NCI-H1436 treated with DMSO at 0.1 percent for 48 hours (cell line): ENCODE measurements around the gene TBPL2.
"Not testable (repeated sequence)": the region's sequence is repeated elsewhere in the genome, so short reads cannot be mapped to it uniquely, and the experiment has no call there.

ENCODE experiments used
- DNase-seq: peaks from one replicate; lab custom pipeline; 2025; lab: John Stamatoyannopoulos, UW

The TBPL2 gene

DNA sequence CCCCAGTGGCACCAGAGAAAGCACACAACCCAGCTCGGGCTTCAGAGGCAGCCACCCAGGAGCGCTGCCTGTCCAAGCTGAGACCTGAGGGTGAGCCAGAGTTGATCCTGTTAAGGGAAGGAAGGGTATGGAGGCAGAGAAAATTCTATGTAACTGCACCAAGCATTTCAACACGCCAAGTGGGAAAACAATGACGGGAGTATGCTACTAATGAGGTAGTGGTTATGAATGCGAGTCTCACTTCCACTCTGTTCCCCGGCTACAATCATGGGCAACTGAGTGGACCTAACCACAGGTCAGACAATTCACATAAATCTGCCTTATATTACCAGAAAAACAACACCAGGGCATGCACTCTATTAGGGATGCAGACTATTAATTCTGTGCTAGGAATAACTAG lies 38.7 kb downstream of the TBPL2 start:
- DNase-seq = no peak

DNA sequence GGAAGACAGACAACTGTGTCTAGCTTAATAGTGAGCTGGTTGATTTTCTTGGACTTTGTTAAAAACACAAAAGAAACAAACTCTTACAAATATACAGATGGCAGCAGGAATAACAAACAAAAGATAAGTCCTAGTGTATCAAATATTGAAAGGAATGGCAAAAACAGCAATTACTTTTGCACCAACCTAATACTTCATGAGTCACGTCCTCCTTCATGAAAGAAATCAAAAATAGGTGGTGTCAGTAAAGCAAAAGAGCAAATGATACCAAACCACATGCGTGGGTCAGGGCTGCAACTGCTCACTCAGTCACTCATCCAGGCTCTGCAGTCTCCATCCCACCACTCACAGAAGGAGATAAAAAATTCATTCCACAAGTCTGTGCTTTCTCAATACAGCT lies 40.6 kb downstream of the TBPL2 start:
- no peak for DNase-seq

DNA sequence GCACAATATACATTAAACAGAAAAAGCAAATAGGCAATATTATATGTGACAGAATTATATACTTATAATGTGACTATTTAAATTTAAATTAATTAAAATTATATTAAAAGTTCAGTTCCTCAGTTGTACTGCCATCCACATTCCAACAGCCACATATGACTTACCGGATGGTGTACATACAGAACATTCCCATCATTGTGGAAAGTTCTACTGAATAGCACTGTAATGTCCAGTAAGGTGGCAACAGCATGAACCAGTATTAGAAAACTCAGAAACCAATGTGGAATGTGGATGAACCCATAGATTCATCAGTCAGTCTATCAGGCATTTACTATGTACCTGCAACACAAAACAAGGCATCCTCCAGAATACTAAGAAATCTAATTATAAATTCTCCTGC lies 41.2 kb downstream of the TBPL2 start:
- DNase-seq = no peak

DNA sequence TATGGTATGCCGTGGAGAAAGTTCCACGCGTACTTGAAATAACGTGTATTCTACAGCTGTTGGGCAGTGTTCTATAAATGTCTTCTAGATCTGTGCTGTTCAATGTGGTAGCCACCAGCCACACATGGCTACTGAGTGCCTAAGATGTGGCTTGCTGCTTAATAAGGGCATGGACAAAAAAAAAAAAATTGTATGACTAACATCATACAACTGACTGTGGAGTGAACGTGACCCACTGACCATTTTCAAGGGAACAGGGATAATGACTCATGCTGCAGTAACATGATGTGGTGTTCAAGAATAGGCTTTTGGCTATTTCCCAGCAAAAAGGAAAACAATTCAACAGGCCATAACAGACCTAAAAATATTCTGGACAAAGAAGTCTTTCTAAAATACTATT lies 41.7 kb downstream of the TBPL2 start:
- no peak for DNase-seq

DNA sequence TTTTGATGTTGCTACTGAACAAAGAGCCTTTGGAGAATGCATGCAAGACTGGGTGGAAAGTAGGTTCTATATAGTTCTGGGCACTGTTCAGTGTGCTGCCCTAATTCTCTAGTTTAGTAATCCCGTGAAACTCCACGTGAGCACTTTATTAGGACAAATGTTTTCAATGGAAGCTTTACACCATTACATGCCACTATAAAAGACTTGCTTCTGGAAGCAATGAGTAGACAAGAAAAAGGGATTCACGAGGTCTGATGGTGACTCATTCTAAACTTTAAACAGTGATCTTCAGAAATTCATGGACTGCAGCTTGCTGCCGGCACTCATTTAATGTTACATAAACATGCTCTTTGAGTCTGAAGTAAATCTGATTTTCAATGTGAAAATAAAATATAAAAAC lies 51.1 kb downstream of the TBPL2 start:
- DNase-seq = no peak

DNA sequence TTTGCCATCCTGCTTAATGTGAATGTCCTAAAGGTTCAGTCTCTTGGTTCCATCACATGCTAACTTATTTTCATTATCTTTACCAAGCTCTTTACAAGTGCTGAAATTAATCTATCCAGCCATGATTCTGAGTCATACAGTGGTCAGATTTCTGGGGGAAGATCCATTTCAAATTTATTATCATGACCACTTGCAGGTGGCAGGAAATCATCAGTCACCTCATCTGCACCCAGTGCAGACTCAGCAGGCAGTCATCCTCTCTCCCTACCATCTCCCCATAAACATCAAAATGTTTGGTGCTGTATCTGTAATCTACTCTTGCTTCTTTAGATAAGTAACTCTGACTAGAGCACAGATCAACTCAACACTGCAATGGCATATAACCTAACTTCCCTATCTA lies 52.3 kb downstream of the TBPL2 start:
- no peak for DNase-seq

DNA sequence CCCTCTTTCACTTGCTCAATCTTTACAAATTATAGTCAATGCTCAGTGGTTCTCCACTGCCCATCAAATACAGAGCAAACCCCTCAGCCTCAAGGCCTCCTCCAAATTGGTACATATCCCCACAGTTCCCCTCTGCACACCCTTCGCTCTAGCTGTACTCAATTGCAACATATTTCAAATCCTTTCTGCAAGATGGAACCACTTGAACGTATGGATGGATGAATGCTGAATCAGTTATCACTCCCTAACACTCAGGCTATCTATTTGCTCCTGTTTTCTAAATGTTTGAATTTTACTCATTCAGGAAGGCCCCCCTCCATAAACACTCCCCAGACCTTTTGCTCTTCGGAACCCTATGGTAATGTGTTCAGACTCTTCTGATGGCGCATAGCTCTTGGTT lies 53.3 kb downstream of the TBPL2 start:
- no peak for DNase-seq

DNA sequence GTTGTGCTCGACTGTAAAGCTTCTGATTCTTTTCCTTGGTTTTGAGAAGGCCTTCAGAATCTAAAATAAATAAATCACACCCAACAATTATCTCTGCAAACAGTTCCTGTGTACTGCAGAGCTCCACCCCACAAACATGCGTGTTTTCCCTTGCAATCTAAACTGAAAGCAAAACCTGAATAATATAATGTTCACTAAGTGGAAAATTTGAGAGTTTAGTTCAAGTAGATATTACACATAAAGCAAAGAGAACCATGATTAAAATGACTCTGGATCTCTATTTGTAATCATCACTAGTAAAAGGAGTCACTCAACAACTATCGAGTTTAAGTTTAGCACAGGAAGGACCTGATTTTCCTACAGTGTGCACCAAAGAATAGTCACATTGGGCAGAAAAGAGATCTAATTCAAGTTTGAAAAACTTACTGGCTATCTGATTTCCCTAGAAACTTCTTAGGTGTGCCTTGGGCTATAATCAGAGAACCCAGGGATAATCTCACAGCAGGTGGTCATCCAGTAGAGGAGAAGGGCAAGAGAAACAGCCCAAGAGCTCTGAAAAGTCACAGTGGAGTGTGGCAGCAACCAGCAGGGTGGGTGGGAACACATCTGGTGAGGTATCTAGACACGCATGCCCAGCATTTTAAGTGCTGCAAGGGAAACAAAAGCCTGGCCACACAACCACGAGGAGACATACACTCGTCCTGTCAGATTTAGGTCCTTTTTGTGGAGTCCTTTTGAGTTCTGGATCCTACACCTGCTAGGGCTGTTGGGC lies 54.2 kb downstream of the TBPL2 start:
- DNase-seq = no peak

DNA sequence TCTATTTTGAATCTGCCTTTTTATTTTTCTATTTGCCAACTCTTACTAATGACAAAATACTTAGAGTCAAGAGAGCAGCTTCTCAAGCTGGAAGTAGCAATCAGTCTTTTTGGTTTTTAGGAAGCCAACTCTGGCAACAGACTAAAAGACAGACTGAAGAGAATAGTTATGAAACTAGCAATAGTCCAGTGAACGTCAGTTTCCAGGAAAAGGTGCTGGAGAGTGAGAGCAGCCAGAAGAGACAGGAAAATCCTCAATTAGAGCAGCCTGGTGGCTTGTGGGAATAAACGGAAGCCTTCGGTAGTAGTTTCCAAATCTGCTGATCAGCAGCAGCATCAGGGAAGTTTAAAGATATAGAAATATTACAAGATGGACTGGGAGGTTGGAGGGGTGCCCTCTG lies 55.9 kb downstream of the TBPL2 start:
- DNase-seq = no peak

DNA sequence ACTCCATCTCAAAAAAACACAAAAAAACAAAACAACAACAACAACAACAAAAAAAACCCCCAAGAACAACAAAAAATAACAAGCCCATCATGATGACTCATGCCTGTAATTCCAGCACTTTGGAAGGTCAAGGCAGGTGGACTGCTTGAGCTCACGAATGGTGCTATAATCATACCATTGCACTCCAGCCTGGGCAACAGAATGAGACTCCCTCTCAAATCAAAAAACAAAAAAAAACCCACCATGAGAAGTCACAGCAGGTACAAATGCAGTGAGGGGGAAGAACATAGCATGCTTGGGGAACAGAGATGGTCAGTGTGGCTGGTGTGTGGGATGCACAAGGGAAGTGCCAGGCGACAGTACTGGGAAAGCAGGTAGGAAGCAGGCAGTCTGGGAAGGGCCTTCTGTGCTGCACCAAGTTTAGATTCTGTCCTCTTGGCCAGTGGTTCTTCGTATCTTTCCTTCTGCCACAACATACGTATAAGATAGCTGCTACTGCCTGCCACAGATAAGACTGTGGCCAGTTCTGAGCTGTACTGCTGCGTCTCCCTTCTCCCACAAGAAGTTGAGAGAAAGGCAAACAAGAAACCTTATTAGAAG lies 56.8 kb downstream of the TBPL2 start:
- DNase-seq = no peak

DNA sequence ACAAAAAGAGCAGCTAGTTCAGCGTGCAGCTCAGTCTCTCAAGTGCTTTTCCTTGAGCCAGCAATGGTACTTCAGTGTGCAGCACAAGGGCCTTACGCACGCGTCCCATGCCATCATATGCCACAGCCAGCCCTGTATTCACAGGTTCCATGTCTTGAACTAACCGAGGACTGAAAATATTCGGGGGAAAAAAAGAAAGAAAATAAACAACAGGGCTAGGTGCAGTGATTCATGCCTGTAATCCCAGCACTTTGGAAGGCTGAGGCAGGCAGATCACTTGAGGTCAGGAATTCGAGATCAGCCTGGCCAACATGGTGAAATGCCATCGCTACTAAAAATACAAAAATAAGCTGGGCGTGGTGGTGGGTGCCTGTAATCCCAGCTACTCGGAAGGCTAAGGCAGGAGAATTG lies 57.4 kb downstream of the TBPL2 start:
- DNase-seq = not testable (repeated sequence)

DNA sequence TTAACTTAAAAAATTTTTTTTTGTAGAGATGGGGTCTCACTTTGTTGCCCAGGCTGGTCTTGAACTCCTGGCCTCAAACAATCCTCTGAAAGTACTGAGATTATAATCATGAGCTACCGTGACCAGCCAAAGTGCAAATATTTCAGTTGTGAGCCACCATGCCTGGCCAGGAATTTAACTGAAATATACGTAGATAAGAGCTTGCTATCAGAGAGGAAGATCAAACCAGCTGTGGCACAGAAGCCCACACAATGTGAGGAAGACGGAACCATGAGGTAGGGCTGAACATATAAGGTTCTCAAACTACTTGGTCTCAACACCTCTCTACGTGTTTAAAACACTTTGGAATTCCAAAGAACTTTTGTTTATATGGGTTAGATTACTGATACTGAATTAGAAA lies 57.9 kb downstream of the TBPL2 start:
- DNase-seq = no peak

DNA sequence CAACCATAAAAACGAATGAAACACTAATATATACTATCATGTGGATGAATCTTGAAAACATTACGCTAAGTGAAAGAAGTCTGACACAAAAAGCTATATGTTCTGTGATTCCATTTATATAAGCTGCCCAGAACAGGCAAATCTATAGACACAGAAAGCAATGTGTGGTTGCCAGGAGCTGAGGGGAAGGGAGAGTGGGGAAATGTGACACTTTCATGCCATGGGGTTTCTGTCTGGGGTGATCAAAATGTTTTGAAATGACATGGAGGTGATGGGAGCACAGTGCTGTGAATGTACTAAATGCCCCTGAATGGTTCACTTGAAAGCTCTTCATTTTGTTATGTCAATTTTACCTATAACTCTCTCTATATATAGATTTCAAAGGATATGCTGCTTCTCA lies 58.9 kb downstream of the TBPL2 start:
- no peak for DNase-seq

DNA sequence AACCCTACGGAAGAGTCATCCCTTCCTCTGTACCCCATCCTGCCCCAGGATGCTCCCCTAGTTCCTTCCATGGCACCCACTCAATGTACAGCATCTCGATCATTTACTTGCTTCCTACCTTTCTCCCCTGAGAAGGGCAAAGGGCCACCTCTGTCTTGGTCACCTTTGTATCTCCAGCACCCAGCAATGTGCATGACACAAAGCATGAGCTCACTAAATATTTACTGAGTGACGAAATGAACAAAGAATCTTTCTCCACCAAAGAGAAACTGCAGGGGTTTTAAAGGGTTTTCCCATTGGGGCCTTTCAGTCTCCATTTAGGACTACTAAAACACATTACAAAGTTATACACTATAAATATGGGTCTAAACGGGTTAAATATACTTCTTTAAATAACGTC lies 59.4 kb downstream of the TBPL2 start:
- DNase-seq = no peak

DNA sequence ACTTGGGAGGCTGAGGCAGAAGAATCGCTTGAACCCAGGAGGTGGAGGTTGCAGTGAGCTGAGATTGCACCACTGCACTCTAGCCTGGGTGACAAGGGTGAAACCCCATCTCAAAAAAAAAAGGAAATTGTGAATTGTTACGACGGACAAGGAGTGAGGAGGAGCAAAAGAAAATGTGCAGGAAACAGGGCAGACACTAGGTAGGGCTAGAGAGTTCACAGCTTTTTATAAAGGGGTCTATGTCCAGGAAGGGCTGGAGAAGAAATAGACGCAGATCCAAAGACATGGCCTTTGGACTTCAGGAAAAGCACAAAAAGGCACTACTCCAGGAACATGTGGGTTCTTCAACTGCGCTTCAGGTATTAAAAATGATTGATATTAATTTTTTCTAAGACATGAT lies 63.2 kb downstream of the TBPL2 start:
- no peak for DNase-seq

DNA sequence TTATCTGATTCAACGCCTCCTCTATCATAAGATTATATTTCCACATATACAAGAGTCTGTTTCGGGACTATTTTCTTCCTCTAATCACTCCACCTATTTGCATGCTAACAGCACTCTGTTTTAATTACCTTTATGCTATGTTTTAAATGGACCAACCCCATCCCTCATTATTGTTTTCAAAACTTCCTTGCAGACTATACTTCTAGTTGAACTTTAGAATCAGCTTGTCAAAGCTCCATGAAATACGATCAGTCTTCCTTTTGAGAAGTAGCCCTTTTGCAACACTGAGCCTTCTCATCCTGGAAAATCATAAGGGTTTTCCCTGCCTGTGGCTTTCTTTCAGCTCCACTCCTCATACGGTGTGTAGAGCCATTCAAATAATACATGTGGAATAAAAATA lies 65.6 kb downstream of the TBPL2 start:
- no peak for DNase-seq

DNA sequence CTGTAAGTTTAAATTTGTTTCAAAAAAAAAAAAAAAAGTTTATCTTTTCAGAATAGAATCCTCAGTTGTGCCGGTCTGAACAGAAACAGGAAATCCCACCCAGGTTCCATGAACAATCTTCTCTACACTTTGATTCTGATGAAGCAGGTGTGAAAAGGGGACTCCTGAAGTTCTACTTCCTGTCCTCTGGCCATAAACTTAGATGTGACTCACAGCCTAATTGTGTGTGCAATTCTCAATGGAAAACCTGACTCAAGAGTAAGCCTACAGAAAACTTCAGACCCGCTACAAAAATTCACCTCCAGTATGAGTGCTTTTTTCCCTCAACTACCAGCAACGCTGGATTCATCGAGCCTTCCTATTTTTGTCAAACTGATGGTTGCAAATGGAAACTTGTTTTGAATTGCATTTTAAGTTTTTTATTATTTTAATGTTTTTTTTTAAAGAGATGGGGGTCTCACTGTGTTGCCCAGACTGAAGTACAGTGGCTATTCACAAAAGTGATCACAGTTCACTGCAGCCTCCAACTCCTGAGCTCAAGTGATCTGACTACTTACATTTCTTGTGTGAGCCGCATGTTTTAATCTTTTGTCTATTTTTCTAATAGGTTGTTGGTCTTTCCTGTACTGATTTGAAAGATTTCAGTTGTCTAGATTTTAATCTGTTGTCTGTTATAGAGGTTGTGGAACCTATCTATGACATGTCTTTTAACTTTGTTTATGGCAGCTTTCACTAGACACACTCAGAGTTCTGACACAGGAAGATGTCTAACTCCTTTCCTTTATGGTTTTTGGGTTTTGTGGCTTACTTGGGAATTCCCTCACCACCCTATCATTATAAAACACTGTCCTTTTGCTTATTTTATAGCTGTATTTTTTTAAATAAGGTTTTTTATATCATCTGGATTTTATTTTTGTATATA lies 66.4 kb downstream of the TBPL2 start:
- DNase-seq = no peak

DNA sequence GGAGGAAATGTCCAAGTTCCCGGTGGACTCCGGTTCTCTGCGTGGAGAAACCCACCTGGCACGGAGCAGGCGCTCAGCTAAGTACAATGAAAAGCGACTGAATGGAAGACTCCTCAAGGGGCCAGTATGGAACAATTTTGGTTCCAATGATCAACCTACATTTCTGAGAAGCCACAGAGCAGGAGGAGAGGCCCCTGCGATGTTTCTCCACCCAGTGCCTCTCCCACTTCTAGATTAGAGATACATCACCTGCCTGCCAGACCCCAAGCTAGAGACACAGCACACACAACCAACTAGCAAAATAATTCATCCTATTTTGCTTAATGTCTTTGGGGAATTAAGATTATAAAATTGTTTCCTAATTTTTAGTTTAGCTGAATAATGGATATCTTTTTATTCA lies 67.6 kb downstream of the TBPL2 start:
- no peak for DNase-seq

DNA sequence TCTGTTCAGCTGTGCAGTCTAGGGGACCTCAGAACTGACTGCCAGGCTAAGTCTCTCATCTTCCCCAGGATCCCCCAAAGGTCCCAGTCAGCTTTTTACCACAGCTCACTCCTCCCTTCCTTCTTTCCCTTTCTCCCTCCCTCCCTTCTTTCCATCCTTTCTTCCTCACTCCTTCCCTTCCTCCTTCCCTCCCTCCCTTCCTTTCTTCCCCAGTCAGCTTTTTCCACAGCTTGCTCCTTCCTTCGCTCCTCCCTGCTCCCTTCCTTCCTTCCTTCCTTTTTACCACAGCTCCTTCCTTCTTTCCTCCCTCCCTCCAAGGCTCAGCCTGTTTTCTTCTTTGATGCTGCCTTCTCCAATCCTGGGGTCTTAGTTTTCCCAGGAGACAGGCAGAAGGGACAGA lies 68.0 kb downstream of the TBPL2 start:
- no peak for DNase-seq

DNA sequence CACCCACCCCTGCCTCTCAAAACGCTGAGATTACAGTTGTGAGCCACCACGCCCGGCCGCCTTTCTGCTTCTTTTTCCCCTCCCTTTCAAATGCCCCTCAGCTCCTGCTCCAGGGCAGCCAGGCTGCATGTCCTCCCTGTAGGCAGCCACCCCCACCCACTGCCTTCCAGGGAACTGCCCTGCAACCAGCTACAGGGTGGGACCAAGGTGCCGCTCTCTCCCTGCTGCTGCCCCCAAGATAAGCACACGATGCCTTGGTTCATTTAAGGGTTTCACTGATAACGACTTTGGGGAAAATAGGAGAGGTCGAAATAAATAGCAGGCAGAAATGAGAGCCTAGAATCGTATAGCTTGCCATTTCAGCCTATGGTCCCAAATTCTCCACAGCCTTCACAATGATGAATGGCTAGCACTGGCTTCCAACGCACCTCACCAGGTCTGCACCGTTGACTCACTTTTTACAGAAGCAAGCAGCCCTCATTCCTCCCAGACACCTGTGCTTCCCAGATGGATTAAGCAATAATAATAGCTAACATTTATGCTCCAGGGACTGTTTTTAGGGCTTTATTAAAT lies 69.4 kb downstream of the TBPL2 start:
- no peak for DNase-seq

DNA sequence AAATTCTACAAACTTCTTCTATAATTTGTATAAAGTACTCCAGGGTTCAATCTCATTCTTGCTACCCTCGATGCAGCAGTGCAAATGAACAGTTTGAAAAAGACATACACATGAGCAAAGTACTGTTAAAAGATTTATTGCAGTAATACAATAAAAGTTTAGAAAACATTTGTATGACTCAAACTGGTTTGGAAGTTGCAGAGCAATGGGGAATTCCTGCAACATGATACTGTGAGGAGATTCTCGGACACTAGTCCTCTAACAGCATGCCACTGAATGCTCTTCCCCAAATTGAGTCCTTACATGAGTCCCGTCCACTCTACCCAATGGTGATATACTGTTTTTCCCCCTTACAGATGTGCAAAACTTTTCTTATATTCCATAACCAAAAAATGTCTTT lies 74.1 kb downstream of the TBPL2 start:
- no peak for DNase-seq
